NOMO-1 treated with DMSO at 0.1 percent for 48 hours (cell line): ENCODE results near the gene GSC2.

ENCODE experiments used
- DNase-seq: peaks from one replicate; lab custom pipeline; 2025; ENCODE audit not compliant: unreplicated experiment; lab: John Stamatoyannopoulos, UW

The GSC2 gene

DNA sequence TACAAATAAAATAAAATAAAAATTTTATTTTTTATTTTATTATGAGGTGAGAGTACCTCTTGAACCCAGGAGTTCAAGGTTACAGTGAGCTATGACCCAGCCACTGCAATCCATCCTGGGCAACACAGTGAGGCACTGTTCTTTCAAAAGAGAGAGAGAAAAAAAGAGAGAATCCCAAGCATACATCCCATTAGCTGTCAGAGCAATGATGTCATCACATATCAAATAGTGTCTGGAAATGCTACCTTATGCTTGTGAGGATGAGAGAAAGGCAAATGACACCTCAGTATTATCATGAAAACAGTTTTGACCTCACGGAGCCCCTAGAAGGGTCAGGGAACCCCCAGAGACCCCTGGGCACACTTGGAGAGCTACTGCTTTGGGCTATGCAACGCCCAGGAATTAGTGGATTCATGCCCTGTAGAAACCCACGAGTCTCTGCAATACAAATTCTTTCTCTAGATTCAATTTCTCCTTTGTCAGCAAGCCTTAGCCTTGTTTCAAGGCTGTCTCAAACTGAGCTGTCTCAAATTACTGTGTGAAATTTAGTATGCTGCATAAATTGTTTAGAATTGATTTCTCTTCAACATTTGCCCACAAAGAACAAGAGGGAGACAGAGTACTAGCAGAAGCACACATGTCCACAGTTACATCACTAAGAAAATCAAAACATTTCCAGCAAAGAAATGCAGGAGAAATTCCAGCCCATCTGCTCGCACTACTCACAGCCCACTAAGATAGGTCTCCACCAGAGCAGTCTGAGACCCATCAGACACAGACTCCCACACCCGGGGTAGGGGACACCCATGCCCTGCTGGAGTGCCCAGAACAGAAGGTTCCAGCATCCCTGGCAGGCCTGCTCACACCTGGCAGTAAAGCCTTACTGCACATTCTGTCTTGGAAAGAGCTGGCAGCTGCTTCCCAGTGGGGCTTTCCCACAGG lies 45.9 kb downstream of the GSC2 start:
- DNase-seq = no peak

DNA sequence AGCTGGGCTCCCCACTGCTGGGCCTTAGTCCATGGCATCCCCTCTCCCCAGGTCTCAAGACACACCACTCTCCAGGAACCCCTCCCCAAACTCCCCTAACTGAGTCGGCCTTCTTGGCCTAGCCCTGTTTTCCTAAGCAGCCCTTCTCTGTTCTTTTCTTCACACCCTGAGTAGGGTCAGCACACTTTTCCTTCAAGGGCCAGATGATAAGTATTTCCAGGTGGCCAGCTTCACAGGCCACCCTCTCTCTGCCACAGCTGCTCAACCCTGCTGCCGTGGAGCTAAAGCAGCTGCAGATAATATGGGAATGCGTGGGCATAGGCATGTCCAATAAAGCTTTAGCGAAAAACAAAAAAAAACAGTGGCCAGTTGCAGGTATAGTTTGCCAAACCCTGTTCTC lies 51.9 kb downstream of the GSC2 start:
- DNase-seq = no peak

DNA sequence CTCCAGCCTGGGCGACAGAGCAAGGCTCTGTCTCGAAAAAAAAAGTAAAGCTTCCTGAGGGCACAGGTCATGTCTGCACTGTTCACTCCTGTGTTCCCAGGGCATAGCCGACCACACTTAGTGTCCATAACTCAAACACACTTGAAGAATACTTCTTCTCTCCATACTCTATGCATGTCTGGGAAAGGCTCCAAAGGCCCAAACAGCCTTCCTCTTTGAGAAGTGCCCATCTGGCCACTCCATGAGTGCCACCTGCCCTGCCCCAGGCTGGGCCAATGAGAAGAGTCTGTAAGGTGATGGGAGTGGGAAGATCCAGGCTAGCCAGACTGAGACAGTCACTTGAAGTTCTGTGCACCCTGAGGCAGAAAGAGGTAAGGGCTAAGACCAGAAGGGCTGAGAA lies 52.6 kb downstream of the GSC2 start:
- DNase-seq = no peak
